Kidney epithelial cell (primary cell): Measurements from ENCODE around the gene CAMTA1. TPM values are rescaled to one million over a fixed set of nuclear protein-coding genes. Genes with fewer than 3 reads are reported as not detected.
"Not testable (repeated sequence)": the region's sequence is repeated elsewhere in the genome, so short reads cannot be mapped to it uniquely, and the experiment has no call there.

Source experiments
- DNase-seq: peaks from one replicate; pipeline ENCODE4 v3.0.0-alpha.2; 2010; ENCODE audit warnings: low read depth
- H3K27me3 ChIP-seq: 2 replicates; pipeline ENCODE4 v1.6.0; 2011; ENCODE audit warnings: low read length; ENCODE audit not compliant: control insufficient read depth, insufficient read depth
- H3K36me3 ChIP-seq: 2 replicates; pipeline ENCODE4 v1.5.1; 2011; ENCODE audit warnings: low read length; ENCODE audit not compliant: control insufficient read depth, insufficient read depth
- H3K4me3 ChIP-seq: 2 replicates; pipeline ENCODE4 v1.5.1; 2011; ENCODE audit warnings: low read depth, mild to moderate bottlenecking, control low read depth, low read length
- total RNA-seq: library from RNA; depleted of rRNA; stranded (reverse); fragments of >200 nt; gene quantifications from 2 replicates; pipeline ENCODE4 v1.2.3, GENCODE V29; 2015
- TF ChIP-seq, protein P1 (sequence below): IDR thresholded peaks from 2 replicates; pipeline ENCODE4 v1.5.1; 2011; ENCODE audit warnings: mild to moderate bottlenecking, moderate library complexity, low read length, control low read depth, inconsistent platforms; ENCODE audit not compliant: insufficient read depth, poor library complexity, severe bottlenecking

The CAMTA1 gene
- total RNA-seq, 1 donor from 2014 or later = 76.5 TPM

DNA sequence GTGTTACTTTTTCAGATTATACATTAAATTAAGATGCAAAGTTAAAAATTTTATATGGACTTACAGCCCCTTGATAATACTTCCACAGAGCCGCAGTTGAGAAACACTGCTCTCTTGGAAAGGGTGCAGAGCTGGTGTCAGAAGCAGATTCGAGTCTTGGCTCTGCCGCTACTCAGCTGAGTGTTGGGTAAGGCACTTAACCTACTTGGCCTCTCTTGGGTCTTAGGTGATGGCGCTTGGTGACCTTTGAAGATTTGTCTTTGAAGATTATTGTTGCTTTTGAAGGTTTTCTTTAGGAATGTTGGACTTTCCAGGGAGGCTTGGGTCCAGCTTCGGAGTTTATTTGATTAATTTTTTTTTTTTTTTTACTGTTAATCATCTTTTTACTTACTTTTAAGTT is 48.5 kb downstream of the CAMTA1 start:
- Histone ChIP-seq H3K4me3 (no peak overlapping the region), H3K36me3 (no peaks in the 10 kb centered on the region), H3K27me3 (no peaks in the 10 kb centered on the region)
- TF ChIP-seq, protein P1, sequence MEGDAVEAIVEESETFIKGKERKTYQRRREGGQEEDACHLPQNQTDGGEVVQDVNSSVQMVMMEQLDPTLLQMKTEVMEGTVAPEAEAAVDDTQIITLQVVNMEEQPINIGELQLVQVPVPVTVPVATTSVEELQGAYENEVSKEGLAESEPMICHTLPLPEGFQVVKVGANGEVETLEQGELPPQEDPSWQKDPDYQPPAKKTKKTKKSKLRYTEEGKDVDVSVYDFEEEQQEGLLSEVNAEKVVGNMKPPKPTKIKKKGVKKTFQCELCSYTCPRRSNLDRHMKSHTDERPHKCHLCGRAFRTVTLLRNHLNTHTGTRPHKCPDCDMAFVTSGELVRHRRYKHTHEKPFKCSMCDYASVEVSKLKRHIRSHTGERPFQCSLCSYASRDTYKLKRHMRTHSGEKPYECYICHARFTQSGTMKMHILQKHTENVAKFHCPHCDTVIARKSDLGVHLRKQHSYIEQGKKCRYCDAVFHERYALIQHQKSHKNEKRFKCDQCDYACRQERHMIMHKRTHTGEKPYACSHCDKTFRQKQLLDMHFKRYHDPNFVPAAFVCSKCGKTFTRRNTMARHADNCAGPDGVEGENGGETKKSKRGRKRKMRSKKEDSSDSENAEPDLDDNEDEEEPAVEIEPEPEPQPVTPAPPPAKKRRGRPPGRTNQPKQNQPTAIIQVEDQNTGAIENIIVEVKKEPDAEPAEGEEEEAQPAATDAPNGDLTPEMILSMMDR = no peak
- no peak for DNase-seq

DNA sequence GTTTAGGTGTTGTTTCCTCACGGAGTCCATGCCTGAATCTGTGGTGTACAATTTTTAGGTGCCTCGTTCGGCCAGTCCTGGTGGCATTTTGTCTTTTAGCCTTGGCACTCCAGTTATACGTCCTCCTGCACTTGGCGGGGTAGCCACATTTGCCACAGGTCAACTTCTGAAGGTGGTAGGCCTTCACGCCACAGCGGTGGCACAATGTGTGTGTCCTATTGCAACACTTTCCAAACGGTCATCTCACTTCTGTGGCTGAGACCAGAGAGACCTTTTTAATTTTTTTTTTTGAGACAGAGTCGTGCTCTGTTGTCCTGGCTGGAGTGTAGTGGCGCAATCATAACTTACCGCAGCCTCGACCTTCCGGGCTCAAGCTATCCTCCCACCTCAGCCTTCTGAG is 49.1 kb downstream of the CAMTA1 start:
- DNase-seq = no peak
- TF ChIP-seq, protein P1 = no peak
- Histone ChIP-seq H3K4me3 (no peak overlapping the region), H3K36me3 (no peaks in the 10 kb centered on the region), H3K27me3 (no peaks in the 10 kb centered on the region)

DNA sequence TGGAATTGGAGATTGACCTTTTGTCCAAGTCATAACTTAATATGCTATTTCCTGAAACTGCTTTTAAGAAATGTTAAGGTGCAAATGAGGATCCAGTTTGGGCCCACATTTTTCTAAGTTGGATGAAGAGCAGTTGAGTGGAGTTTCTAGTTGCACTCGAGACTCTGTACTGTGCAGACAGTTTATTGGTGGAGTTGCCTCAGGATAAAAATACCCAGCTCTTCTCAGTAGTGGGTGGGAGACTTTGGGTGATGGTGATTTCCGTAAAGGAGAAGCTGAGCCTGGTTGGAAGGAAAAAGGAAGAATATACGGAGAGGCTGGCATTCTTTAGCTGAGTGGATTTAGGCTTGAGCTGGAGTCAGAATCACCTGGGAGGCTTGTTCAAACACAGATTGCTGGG is 49.9 kb downstream of the CAMTA1 start:
- H3K36me3 ChIP-seq = no peaks in the 10 kb centered on the region
- H3K27me3 ChIP-seq = no peaks in the 10 kb centered on the region
- TF ChIP-seq, protein P1 = no peak
- H3K4me3 ChIP-seq = no peak overlapping the region
- no peak for DNase-seq

DNA sequence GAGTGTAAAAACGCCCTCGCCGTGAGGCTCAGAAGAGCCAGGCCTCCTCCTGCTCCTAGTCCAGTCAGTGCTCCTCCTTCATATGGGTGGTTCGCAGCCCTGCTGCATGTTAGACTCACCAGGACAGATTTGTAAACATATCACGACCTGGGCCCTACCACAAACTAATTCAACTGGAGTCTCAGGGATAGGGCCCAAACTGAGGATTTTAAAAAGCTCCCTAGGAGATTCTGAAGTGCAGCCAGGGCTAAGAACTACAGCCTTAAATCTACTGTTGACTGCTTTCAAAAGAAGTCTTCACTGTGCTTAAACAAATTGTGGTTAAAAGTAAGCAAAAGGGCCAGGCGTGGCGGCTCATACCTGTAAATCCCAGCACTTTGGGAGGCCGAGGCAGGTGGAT is 57.0 kb downstream of the CAMTA1 start:
- H3K4me3 ChIP-seq = no peak overlapping the region
- no peaks in the 10 kb centered on the region for H3K27me3 ChIP-seq
- TF ChIP-seq, protein P1 = no peak
- no peak for DNase-seq
- no peaks in the 10 kb centered on the region for H3K36me3 ChIP-seq

DNA sequence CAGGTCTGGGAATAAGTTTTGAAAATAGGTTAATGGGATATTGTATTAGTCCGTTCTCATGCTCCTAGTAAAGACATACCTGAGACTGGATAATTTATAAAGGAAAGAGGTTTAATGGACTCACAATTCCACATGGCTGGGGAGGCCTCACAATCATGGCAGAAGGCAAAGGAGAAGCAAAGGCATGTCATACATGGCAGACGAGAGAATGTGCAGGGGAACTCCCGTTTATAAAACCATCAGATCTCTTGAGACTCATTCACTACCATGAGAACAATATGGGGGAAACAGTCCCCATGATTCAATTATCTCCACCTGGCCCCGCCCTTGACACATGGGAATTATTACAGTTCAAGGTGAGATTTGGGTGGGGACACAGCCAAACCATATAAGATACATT is 60.5 kb downstream of the CAMTA1 start:
- not testable (repeated sequence) for H3K27me3 ChIP-seq, DNase-seq, H3K4me3 ChIP-seq, H3K36me3 ChIP-seq

DNA sequence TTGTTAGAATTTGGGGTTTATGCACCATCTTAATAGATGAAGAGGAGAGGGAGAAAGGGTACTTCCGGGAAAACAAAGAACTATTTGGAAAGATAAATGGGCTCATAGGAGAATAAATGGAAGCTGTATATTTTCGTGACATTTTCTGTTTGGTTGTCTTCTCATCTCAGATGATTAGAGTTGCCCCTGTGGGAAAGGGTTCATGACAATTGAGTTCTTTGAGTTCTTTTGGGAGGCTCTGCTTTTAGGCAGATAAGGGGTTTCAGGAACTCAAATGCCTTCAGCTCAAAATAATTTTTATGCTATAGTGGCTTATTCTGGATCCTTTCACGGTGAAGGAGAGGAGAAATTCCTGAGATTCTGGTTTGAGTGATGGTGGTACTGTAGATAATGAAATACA is 63.6 kb downstream of the CAMTA1 start:
- DNase-seq = no peak
- TF ChIP-seq, protein P1 = no peak
- Histone ChIP-seq H3K27me3 (no peaks in the 10 kb centered on the region), H3K4me3 (no peak overlapping the region), H3K36me3 (no peaks in the 10 kb centered on the region)

DNA sequence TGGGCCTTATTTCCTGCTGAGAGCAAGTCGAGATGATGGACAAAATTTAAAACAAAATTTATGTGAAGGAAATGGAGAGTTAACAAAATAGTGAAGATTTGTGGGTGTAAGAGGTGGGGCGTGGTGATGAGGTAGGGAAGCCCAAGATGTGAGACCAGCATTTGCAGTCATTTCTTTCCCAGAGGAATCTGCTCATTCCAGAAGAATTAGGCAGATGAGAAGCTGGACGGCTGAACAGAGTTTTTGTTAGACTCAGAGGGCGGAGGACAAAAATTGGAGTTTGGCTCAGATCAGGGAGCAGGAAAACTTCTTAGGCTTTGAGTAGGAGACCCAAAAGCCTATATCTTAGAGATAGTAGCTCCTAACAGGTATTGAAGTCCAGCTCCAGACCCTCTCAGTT is 65.3 kb downstream of the CAMTA1 start:
- no peak overlapping the region for H3K4me3 ChIP-seq
- no peaks in the 10 kb centered on the region for H3K36me3 ChIP-seq
- DNase-seq = no peak
- TF ChIP-seq, protein P1 = no peak
- no peaks in the 10 kb centered on the region for H3K27me3 ChIP-seq
